Keratinocyte (primary cell): ENCODE results near the gene PRDM8. TPM values are rescaled to one million over a fixed set of nuclear protein-coding genes. Genes with fewer than 3 reads are reported as not detected.

Experiments
- DNase-seq: peaks from one replicate; pipeline ENCODE4 v3.0.0-alpha.2; 2011; ENCODE audit warnings: low read depth, missing footprints, low spot score
- FAIRE-seq: peaks from 2 replicates; lab custom pipeline; 2011; peaks lifted over from hg19 to GRCh38; lab: Jason Lieb, UNC
- H2AFZ ChIP-seq: 2 replicates; pipeline ENCODE4 v1.6.0; 2012; ENCODE audit warnings: low read length, control low read depth, inconsistent platforms; ENCODE audit not compliant: control insufficient read depth
- H3K27ac ChIP-seq: 2 replicates; pipeline ENCODE4 v1.5.1; 2011; ENCODE audit warnings: low read length; ENCODE audit not compliant: control insufficient read depth, insufficient read depth
- H3K27me3 ChIP-seq: 3 replicates; pipeline ENCODE4 v1.6.0; 2011; ENCODE audit warnings: low read length; ENCODE audit not compliant: control insufficient read depth, insufficient read depth; ENCODE audit errors: extremely low read depth
- H3K36me3 ChIP-seq, 2 experiments: 2 replicates in 1 of 2; 3 replicates in 1 of 2; pipeline ENCODE4 v1.5.1; 2011; ENCODE audit warnings: low read length in 2 of 2, mild to moderate bottlenecking in 1 of 2; ENCODE audit not compliant: control insufficient read depth in 2 of 2, insufficient read depth in 2 of 2; ENCODE audit errors: extremely low read depth in 1 of 2
- H3K4me1 ChIP-seq: 3 replicates; pipeline ENCODE4 v1.5.1; 2011; ENCODE audit warnings: low read length; ENCODE audit not compliant: control insufficient read depth, insufficient read depth; ENCODE audit errors: extremely low read depth
- H3K4me2 ChIP-seq: 3 replicates; pipeline ENCODE4 v1.6.0; 2011; ENCODE audit warnings: low read depth, low read length; ENCODE audit not compliant: control insufficient read depth, insufficient read depth; ENCODE audit errors: extremely low read depth
- H3K4me3 ChIP-seq, 3 experiments: fragments of 200-600 bp in 1 of 3; sonication (generic) in 1 of 3; 2 replicates in 2 of 3; 3 replicates in 1 of 3; pipeline ENCODE4 v1.5.1; 2011 to 2016; ENCODE audit warnings: low read length in 3 of 3, mild to moderate bottlenecking in 3 of 3, control low read depth in 2 of 3, inconsistent platforms in 1 of 3, low read depth in 1 of 3, mixed read lengths in 1 of 3, mixed run types in 1 of 3, moderate library complexity in 1 of 3; ENCODE audit not compliant: control insufficient read depth in 2 of 3, insufficient read depth in 2 of 3; ENCODE audit errors: extremely low read depth in 1 of 3
- H3K79me2 ChIP-seq: 2 replicates; pipeline ENCODE4 v1.6.0; 2012; ENCODE audit warnings: low read length; ENCODE audit not compliant: control insufficient read depth, insufficient read depth
- H3K9ac ChIP-seq: 3 replicates; pipeline ENCODE4 v1.6.0; 2011; ENCODE audit warnings: low read length; ENCODE audit not compliant: control insufficient read depth, insufficient read depth; ENCODE audit errors: extremely low read depth
- H3K9me1 ChIP-seq: 3 replicates; pipeline ENCODE4 v1.6.0; 2011; ENCODE audit warnings: low read length; ENCODE audit not compliant: control insufficient read depth, insufficient read depth; ENCODE audit errors: extremely low read depth
- H3K9me3 ChIP-seq: 2 replicates; pipeline ENCODE4 v1.5.1; 2012; ENCODE audit warnings: low read depth, low read length; ENCODE audit not compliant: control insufficient read depth
- H4K20me1 ChIP-seq: 3 replicates; pipeline ENCODE4 v1.6.0; 2011; ENCODE audit warnings: low read length; ENCODE audit not compliant: control insufficient read depth, insufficient read depth; ENCODE audit errors: extremely low read depth
- CTCF ChIP-seq, 3 experiments: IDR thresholded peaks in 1 of 3; conservative IDR thresholded peaks in 1 of 3; optimal IDR thresholded peaks in 1 of 3; 2 replicates in 2 of 3; 3 replicates in 1 of 3; pipeline versions ENCODE3 to v1.5.1; 2011; ENCODE audit warnings: low read length in 3 of 3, mild to moderate bottlenecking in 3 of 3, moderate library complexity in 2 of 3, control low read depth in 1 of 3, inconsistent platforms in 1 of 3; ENCODE audit not compliant: insufficient read depth in 2 of 3; ENCODE audit errors: extremely low read depth in 1 of 3
- EZH2 ChIP-seq: IDR thresholded peaks from one replicate; pipeline ENCODE4 v1.6.1; 2012; ENCODE audit warnings: inconsistent platforms, mild to moderate bottlenecking, low read length, moderate library complexity
- dilution Hi-C: fragments of 300-500 bp; cut with MboI; formaldehyde crosslinking; loops from one replicate; pipeline ENCODE4 v1.7.0; 2020; ENCODE audit warnings: low sequenced_read_pairs; ENCODE audit not compliant: extremely low pct_ligation_motif_present
- polyA plus RNA-seq, 5 experiments: library from polyadenylated mRNA; depleted of rRNA in 3 of 5; stranded (reverse) in 3 of 5; stranded (forward) in 1 of 5; unstranded in 1 of 5; fragments of >200 nt; gene quantifications; 1 replicate in 1 of 5; 2 replicates in 3 of 5; 3 replicates in 1 of 5; pipeline versions ENCODE4 v1.2.1 to v1.2.3, GENCODE V29; 2011 to 2012; ENCODE audit warnings: missing spikeins in 2 of 5, low read depth in 1 of 5, low replicate concordance in 1 of 5

Gene PRDM8
- polyA plus RNA-seq, 1 donor (not counting 4 experiments of a cell fraction or from before 2014, with no cell fraction given): 3.5 TPM

- no peak overlapping the region for H3K4me3 ChIP-seq
- dilution Hi-C loops: no loop called here
- H3K36me3 ChIP-seq: no peaks in the 10 kb centered on the region
- H3K9me1 ChIP-seq: no peaks in the 10 kb centered on the region
- H2AFZ ChIP-seq: no peak overlapping the region
- no peaks in the 10 kb centered on the region for H3K4me1 ChIP-seq
- H3K79me2 ChIP-seq: no peaks in the 10 kb centered on the region
- H3K4me2 ChIP-seq: no peak overlapping the region
- TF ChIP-seq CTCF (optimal IDR thresholded peaks at IDR 0.05 in 1 of 3, IDR thresholded peaks at IDR 0.05 in 1 of 3, conservative IDR thresholded peaks at IDR 0.05 in 1 of 3; ENCODE audit: extremely low read depth in 1 of 3, insufficient read depth in 2 of 3, low read length in 3 of 3): no peak
- no peak for TF ChIP-seq EZH2
- DNase-seq (no peak), FAIRE-seq (no peak)
- no peaks in the 10 kb centered on the region for H4K20me1 ChIP-seq
- H3K27me3 ChIP-seq: no peaks in the 10 kb centered on the region
- no peak overlapping the region for H3K9ac ChIP-seq
- H3K27ac ChIP-seq: no peak overlapping the region
- no peaks in the 10 kb centered on the region for H3K9me3 ChIP-seq
Measured at GRCh38 chr4:80207664-80208063, 10.4 kb downstream of the PRDM8 start.

- no peaks in the 10 kb centered on the region for H3K27me3 ChIP-seq
- H3K9me3 ChIP-seq: no peaks in the 10 kb centered on the region
- H3K4me3 ChIP-seq: no peak overlapping the region
- H3K4me2 ChIP-seq: no peak overlapping the region
- peaks cover 11% of the 10 kb centered on the region for H3K4me1 ChIP-seq
- no peaks in the 10 kb centered on the region for H3K9me1 ChIP-seq
- no peak for TF ChIP-seq EZH2
- no peak for TF ChIP-seq CTCF (optimal IDR thresholded peaks at IDR 0.05 in 1 of 3, IDR thresholded peaks at IDR 0.05 in 1 of 3, conservative IDR thresholded peaks at IDR 0.05 in 1 of 3; ENCODE audit: extremely low read depth in 1 of 3, insufficient read depth in 2 of 3, low read length in 3 of 3)
- FAIRE-seq (no peak), DNase-seq (no peak)
- no peak overlapping the region for H2AFZ ChIP-seq
- H3K27ac ChIP-seq: no peak overlapping the region
- dilution Hi-C loops: no loop called here
- H4K20me1 ChIP-seq: no peaks in the 10 kb centered on the region
- no peaks in the 10 kb centered on the region for H3K79me2 ChIP-seq
- H3K9ac ChIP-seq: no peak overlapping the region
- H3K36me3 ChIP-seq: no peaks in the 10 kb centered on the region
Measured at GRCh38 chr4:80208610-80209339, 11.5 kb downstream of the PRDM8 start.
